ENCODE measurements around the gene JPT1.
"Not testable (repeated sequence)": the region's sequence is repeated elsewhere in the genome, so short reads cannot be mapped to it uniquely, and the experiment has no call there.

The JPT1 gene

GRCh38 chr17:75129576-75129975 is 24.7 kb downstream of the JPT1 start:
- Histone ChIP-seq H3K36me3 (replicated peaks) (no peaks in the 10 kb centered on the region), H3K4me3 (ENCODE audit: low read depth, low read length) (no peak overlapping the region), H3K27ac (no peak overlapping the region), H3K27me3 (replicated peaks) (no peaks in the 10 kb centered on the region)
- in situ Hi-C loops (cut with HindIII; ENCODE audit: low pct_ligation_motif_present, low sequenced_read_pairs) = no loop called here
- DNase-seq = no peak
- TF ChIP-seq CTCF (IDR thresholded peaks at IDR 0.05; ENCODE audit: low read depth, low read length, missing control alignments) = no peak

GRCh38 chr17:75128694-75129505 is 25.4 kb downstream of the JPT1 start:
- no peak for DNase-seq
- TF ChIP-seq CTCF (IDR thresholded peaks at IDR 0.05; ENCODE audit: low read depth, low read length, missing control alignments) = no peak
- no peaks in the 10 kb centered on the region for H3K36me3 ChIP-seq (replicated peaks)
- H3K27ac ChIP-seq = no peak overlapping the region
- H3K27me3 ChIP-seq (replicated peaks) = no peaks in the 10 kb centered on the region
- in situ Hi-C loops (cut with HindIII; ENCODE audit: low pct_ligation_motif_present, low sequenced_read_pairs) = no loop called here
- no peak overlapping the region for H3K4me3 ChIP-seq (ENCODE audit: low read depth, low read length)

- H3K27ac ChIP-seq; in situ Hi-C loops (cut with HindIII; ENCODE audit: low pct_ligation_motif_present, low sequenced_read_pairs); H3K36me3 ChIP-seq (replicated peaks); DNase-seq; H3K27me3 ChIP-seq (replicated peaks); H3K4me3 ChIP-seq (ENCODE audit: low read depth, low read length): not testable (repeated sequence)
Measured at GRCh38 chr17:75127936-75128335, 26.4 kb downstream of the JPT1 start.

GRCh38 chr17:75126954-75127353 is 27.4 kb downstream of the JPT1 start:
- no peaks in the 10 kb centered on the region for H3K36me3 ChIP-seq (replicated peaks)
- no peak overlapping the region for H3K27ac ChIP-seq
- DNase-seq = no peak
- no peak overlapping the region for H3K4me3 ChIP-seq (ENCODE audit: low read depth, low read length)
- in situ Hi-C loops (cut with HindIII; ENCODE audit: low pct_ligation_motif_present, low sequenced_read_pairs) = no loop called here
- no peak for TF ChIP-seq CTCF (IDR thresholded peaks at IDR 0.05; ENCODE audit: low read depth, low read length, missing control alignments)
- no peaks in the 10 kb centered on the region for H3K27me3 ChIP-seq (replicated peaks)

GRCh38 chr17:75125984-75126383 is 28.3 kb downstream of the JPT1 start:
- H3K4me3 ChIP-seq (ENCODE audit: low read depth, low read length) = no peak overlapping the region
- H3K27me3 ChIP-seq (replicated peaks) = no peaks in the 10 kb centered on the region
- in situ Hi-C loops (cut with HindIII; ENCODE audit: low pct_ligation_motif_present, low sequenced_read_pairs) = no loop called here
- H3K27ac ChIP-seq = no peak overlapping the region
- no peaks in the 10 kb centered on the region for H3K36me3 ChIP-seq (replicated peaks)
- no peak for DNase-seq
- TF ChIP-seq CTCF (IDR thresholded peaks at IDR 0.05; ENCODE audit: low read depth, low read length, missing control alignments) = no peak

GRCh38 chr17:75124819-75125162 is 29.5 kb downstream of the JPT1 start:
- no peak for DNase-seq
- Histone ChIP-seq H3K27me3 (replicated peaks) (no peaks in the 10 kb centered on the region), H3K36me3 (replicated peaks) (no peaks in the 10 kb centered on the region), H3K4me3 (ENCODE audit: low read depth, low read length) (no peak overlapping the region), H3K27ac (no peak overlapping the region)
- in situ Hi-C loops (cut with HindIII; ENCODE audit: low pct_ligation_motif_present, low sequenced_read_pairs) = no loop called here
- TF ChIP-seq CTCF (IDR thresholded peaks at IDR 0.05; ENCODE audit: low read depth, low read length, missing control alignments) = no peak

Data from brain microvascular endothelial cell (primary cell).